ENCODE results near the gene CENPF.

- TF ChIP-seq EP300 (IDR thresholded peaks at IDR 0.05) (no peak), POLR2A (IDR thresholded peaks at IDR 0.05) (no peak), POLR2AphosphoS5 (IDR thresholded peaks at IDR 0.05) (no peak)
Observed at GRCh38 chr1:214583824-214584554, 19.0 kb upstream of the CENPF start.

Data from suprapubic skin (tissue), 4 donors.